ENCODE data around the gene LRR1. TPM values are rescaled to one million over a fixed set of nuclear protein-coding genes. Genes with fewer than 3 reads are reported as not detected.

The LRR1 gene
- total RNA-seq, 1 donor from 2014 or later = 7.1 TPM

DNA sequence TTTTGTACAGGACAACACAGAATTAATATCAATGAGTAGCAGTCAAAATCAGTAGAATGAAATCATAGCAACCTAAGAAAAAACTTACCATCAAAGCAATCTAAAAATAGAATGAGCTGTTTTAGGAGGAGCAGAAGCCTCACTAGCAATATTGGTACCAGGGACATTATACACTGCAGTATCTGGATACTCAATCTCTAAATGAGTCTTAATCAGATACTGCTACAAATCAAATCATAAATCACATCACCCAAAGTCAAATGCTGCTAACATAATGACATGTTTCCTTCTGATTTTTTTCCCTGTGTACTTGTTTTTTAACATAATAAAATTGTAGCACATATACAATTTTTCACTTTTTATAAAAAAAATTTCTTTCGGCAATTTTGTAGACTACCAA lies 20.6 kb upstream of the LRR1 start:
- DNase-seq (ENCODE audit: low read depth) (no peak), FAIRE-seq (no peak)
- H3K27me3 ChIP-seq (ENCODE audit: control insufficient read depth, insufficient read depth, low read length) = no peaks in the 10 kb centered on the region
- peaks cover 5% of the 10 kb centered on the region for H3K36me3 ChIP-seq (ENCODE audit: control insufficient read depth, insufficient read depth, low read length)
- H3K4me3 ChIP-seq (ENCODE audit: low read depth, low read length) = no peak overlapping the region
- TF ChIP-seq, protein P1, sequence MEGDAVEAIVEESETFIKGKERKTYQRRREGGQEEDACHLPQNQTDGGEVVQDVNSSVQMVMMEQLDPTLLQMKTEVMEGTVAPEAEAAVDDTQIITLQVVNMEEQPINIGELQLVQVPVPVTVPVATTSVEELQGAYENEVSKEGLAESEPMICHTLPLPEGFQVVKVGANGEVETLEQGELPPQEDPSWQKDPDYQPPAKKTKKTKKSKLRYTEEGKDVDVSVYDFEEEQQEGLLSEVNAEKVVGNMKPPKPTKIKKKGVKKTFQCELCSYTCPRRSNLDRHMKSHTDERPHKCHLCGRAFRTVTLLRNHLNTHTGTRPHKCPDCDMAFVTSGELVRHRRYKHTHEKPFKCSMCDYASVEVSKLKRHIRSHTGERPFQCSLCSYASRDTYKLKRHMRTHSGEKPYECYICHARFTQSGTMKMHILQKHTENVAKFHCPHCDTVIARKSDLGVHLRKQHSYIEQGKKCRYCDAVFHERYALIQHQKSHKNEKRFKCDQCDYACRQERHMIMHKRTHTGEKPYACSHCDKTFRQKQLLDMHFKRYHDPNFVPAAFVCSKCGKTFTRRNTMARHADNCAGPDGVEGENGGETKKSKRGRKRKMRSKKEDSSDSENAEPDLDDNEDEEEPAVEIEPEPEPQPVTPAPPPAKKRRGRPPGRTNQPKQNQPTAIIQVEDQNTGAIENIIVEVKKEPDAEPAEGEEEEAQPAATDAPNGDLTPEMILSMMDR (IDR thresholded peaks at IDR 0.05; ENCODE audit: insufficient read depth, low read length, severe bottlenecking) = no peak

DNA sequence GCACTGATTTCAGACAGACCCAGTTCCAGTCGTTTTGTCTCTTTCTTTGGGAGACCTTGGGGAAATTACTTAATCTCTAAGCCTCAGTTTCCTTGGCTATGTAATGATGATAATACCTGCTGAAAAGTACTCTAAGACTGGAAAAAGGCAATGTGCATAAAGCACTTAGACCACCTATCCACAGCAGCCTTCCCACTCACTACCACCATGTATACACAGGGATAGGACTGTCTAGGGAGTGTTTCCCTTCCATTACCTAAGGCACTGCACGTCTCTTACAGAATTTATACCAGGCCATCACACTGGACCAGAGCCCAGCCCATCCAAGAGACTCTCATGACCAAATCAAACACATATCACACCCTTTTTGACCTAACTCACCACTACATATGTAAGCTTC lies 18.9 kb upstream of the LRR1 start:
- no peak for FAIRE-seq
- Histone ChIP-seq H3K27me3 (ENCODE audit: control insufficient read depth, insufficient read depth, low read length) (no peaks in the 10 kb centered on the region), H3K36me3 (ENCODE audit: control insufficient read depth, insufficient read depth, low read length) (peaks cover 10% of the 10 kb centered on the region), H3K4me3 (ENCODE audit: low read depth, low read length) (no peak overlapping the region)
- no peak for DNase-seq (ENCODE audit: low read depth)
- TF ChIP-seq, protein P1 (IDR thresholded peaks at IDR 0.05; ENCODE audit: insufficient read depth, low read length, severe bottlenecking) = no peak

DNA sequence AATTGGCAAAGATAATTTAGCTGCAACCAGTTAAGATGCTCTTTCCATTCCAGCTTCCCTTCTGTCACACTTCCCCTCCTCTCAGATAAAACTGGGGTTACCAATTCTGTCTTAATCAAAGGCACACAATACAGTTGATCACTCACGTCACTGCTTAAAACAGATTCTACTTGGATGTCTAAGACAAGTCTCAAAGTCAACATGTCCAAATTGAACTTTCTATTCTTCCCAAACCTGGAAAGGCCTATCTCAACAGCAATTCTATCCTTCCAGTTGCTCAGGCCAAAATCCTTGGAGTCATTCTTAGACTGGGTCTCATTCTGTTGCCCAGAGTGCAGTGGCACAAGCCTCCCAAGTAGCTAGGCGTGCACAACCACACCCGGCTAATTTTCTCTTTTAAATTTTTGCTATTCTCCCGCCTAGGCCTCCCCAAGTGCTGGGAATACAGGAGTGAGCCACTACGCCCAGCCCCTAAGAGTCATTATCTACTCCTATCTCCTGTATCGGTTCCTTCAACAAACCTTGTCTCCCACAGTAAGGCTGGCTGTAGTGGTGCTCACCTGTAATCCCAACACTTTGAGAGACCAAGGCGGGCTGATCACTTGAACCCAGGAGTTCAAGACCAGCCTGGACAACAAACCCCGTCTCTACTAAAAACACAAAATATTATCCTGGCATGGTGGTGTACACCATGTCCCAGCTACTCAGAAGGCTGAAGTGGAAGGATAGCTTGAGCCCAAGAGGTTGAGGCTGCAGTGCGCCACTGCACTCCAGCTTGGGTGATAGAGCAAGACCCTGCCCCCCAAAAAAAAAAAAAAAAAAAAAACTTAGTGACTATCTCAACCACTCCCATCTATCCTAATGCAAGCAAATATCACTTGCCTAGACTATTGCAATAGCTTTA lies 17.3 kb upstream of the LRR1 start:
- H3K4me3 ChIP-seq (ENCODE audit: low read depth, low read length) = no peak overlapping the region
- TF ChIP-seq, protein P1 (IDR thresholded peaks at IDR 0.05; ENCODE audit: insufficient read depth, low read length, severe bottlenecking) = no peak
- DNase-seq (ENCODE audit: low read depth) (no peak), FAIRE-seq (no peak)
- H3K36me3 ChIP-seq (ENCODE audit: control insufficient read depth, insufficient read depth, low read length) = peaks cover 12% of the 10 kb centered on the region
- no peaks in the 10 kb centered on the region for H3K27me3 ChIP-seq (ENCODE audit: control insufficient read depth, insufficient read depth, low read length)

DNA sequence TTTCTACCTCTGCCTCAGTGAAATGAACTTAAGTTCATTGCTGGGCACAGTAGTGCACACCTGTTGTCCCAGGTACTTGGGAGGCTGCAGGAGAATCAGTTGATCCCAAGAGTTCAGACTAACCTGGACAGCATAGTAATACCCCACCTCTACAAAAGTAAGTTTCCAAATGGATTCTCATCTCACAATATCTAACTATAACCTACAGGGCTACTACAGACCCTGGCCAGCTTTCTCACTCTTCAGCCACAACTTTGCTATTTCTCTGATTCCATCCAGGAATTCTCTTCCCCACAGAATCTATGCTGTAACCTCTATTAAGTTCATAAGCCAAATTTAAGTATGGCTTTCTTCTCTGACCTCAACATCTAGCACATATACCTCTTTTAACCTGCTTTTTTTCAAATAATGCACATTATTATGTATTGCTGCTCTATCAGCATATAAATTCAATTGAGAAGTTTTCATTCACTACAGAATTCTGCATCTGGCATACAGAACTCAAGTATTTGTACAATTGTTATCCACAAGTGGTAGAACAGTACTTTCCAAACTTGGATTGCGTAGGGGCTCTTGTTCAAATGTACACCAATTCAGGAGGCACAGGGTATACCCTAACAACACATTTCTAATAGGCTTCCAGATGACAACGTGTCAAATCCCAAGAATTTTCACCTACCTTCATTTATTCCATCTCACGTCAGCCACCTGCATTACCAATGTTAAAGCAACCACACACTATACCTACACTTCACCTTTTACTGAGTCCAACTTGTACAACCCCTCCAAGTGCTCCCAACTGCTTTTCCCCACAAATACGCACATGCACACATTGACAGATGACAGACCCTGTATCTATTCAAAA lies 16.4 kb upstream of the LRR1 start:
- DNase-seq (ENCODE audit: low read depth) (no peak), FAIRE-seq (no peak)
- H3K4me3 ChIP-seq (ENCODE audit: low read depth, low read length) = no peak overlapping the region
- H3K36me3 ChIP-seq (ENCODE audit: control insufficient read depth, insufficient read depth, low read length) = peaks cover 10% of the 10 kb centered on the region
- TF ChIP-seq, protein P1 (IDR thresholded peaks at IDR 0.05; ENCODE audit: insufficient read depth, low read length, severe bottlenecking) = no peak
- no peaks in the 10 kb centered on the region for H3K27me3 ChIP-seq (ENCODE audit: control insufficient read depth, insufficient read depth, low read length)

DNA sequence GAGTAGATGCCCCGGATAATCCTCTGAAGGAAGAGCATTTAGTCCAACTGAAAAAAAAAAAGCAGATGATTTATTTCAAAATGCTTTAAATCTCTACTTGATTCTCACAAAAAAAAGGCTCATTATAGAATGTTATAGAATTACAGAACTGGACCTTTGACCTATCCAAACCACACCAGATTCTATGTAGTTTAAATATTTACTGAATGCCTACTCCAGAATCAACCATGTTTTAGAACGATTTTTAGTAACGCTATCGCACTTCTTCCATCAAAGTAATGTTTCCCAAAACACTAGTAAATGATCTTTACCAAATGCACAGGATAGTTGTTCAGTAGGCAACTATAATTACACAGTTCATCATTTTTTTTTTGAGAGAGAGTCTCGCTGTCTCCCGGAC lies 15.1 kb upstream of the LRR1 start:
- peaks cover 8% of the 10 kb centered on the region for H3K36me3 ChIP-seq (ENCODE audit: control insufficient read depth, insufficient read depth, low read length)
- TF ChIP-seq, protein P1 (IDR thresholded peaks at IDR 0.05; ENCODE audit: insufficient read depth, low read length, severe bottlenecking) = no peak
- no peaks in the 10 kb centered on the region for H3K27me3 ChIP-seq (ENCODE audit: control insufficient read depth, insufficient read depth, low read length)
- H3K4me3 ChIP-seq (ENCODE audit: low read depth, low read length) = no peak overlapping the region
- FAIRE-seq (no peak), DNase-seq (ENCODE audit: low read depth) (no peak)

All from bronchial epithelial cell (primary cell).